Measurements from ENCODE around the gene CNTN1. TPM values are rescaled to one million over a fixed set of nuclear protein-coding genes. Genes with fewer than 3 reads are reported as not detected.

CNTN1 gene
- 0.39 and 1.1 TPM in 2 replicates for total RNA-seq

DNA sequence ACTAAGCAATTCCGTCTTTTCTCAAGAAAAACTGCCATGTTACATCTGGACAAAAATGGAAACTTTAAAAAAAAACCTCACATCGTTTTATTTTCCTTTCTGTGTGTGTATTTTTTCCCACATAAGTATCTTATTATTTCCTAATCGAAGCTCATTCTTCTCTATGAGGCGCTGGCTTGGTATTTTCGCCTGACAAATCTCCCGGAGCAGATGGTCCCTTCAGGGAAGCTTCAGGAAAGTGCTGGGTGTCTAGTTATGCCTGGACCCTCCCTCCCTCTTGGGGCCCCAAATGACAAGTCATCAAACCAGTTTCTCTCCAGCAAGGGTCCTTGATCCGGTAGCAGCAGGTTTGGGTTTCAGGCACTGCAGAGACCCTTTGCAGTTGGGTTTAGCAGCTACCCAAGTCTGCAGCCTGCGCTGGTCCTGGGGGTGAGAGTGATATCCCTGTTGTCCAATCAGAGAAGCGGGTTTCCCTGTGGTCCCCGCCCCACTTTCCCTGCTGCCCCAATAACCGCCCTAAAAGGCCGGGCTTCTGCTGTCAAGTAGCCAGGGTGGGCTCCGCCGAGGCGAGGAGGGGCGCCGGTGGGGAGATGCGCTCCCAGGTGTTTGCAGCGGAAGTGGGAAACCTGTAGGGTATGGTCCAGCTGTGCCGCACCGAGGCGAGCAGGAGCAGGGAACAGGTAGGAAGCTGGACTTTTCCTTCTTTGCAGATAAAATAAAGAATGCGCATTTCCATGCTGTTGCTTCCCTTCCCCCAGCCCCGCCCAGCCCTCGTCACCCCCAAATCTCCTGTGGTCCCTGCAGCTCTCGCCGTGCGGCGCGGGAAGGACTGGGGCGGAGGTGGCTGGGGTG is at the start of gene CNTN1:
Gene CNTN1, plus strand, starts transcription at position 527 of the 852 bp plus-strand sequence.

Data from subcutaneous preadipocyte (primary cell).